ENCODE results near the gene ZNF653. TPM values are rescaled to one million over a fixed set of nuclear protein-coding genes. Genes with fewer than 3 reads are reported as not detected.

Gene ZNF653
- total RNA-seq, 2 donors from 2014 or later, result 4.6 to 9.9 TPM

DNA sequence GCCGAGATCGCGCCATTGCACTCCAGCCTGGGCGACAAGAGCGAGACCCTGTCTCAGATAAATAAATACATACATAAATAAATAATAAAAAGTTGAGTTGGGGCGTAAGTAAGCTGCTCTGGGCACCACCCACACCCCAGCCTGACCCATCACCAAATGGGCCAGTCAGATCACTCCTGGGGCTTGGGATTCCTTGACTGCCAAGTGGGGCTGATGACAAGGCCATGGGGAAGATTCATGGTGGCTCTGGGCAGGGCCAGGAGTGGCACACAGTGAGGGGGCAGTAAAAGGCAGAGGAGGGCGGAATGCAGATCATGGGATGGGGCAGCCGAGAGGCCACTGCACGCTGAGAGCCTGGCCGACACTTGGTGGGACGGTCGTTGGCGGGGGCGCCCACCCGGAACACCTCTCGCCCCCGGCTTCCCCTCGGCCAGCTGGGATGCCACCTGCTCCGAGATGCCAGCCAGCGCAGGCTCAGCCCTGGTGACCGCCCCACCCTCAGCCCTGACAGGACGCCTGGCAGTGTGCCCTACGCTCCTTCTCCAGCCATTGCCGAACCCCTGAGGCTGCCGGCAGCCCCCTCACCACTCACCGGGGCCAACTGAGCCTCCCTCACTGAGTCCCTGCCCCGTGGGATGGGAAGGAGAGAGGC lies 10.9 kb downstream of the ZNF653 start:
- H3K4me1 ChIP-seq, result no peaks in the 10 kb centered on the region
- no peaks in the 10 kb centered on the region for H3K9me3 ChIP-seq
- H3K27me3 ChIP-seq, result no peaks in the 10 kb centered on the region
- H3K4me3 ChIP-seq, result no peak overlapping the region
- no peak for DNase-seq (ENCODE audit: low spot score)
- TF ChIP-seq, protein P1, sequence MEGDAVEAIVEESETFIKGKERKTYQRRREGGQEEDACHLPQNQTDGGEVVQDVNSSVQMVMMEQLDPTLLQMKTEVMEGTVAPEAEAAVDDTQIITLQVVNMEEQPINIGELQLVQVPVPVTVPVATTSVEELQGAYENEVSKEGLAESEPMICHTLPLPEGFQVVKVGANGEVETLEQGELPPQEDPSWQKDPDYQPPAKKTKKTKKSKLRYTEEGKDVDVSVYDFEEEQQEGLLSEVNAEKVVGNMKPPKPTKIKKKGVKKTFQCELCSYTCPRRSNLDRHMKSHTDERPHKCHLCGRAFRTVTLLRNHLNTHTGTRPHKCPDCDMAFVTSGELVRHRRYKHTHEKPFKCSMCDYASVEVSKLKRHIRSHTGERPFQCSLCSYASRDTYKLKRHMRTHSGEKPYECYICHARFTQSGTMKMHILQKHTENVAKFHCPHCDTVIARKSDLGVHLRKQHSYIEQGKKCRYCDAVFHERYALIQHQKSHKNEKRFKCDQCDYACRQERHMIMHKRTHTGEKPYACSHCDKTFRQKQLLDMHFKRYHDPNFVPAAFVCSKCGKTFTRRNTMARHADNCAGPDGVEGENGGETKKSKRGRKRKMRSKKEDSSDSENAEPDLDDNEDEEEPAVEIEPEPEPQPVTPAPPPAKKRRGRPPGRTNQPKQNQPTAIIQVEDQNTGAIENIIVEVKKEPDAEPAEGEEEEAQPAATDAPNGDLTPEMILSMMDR (IDR thresholded peaks at IDR 0.05), result no peak
- peaks cover 12% of the 10 kb centered on the region for H3K36me3 ChIP-seq
- no peak overlapping the region for H3K27ac ChIP-seq

- peaks cover 7% of the 10 kb centered on the region for H3K36me3 ChIP-seq
- TF ChIP-seq, protein P1 (IDR thresholded peaks at IDR 0.05), result no peak
- no peaks in the 10 kb centered on the region for H3K9me3 ChIP-seq
- H3K4me1 ChIP-seq, result no peaks in the 10 kb centered on the region
- no peak overlapping the region for H3K27ac ChIP-seq
- no peaks in the 10 kb centered on the region for H3K27me3 ChIP-seq
- DNase-seq (ENCODE audit: low spot score), result no peak
- H3K4me3 ChIP-seq, result no peak overlapping the region
These were observed 16.3 kb downstream of the ZNF653 start for GRCh38 chr19:11489378-11489777.

DNA sequence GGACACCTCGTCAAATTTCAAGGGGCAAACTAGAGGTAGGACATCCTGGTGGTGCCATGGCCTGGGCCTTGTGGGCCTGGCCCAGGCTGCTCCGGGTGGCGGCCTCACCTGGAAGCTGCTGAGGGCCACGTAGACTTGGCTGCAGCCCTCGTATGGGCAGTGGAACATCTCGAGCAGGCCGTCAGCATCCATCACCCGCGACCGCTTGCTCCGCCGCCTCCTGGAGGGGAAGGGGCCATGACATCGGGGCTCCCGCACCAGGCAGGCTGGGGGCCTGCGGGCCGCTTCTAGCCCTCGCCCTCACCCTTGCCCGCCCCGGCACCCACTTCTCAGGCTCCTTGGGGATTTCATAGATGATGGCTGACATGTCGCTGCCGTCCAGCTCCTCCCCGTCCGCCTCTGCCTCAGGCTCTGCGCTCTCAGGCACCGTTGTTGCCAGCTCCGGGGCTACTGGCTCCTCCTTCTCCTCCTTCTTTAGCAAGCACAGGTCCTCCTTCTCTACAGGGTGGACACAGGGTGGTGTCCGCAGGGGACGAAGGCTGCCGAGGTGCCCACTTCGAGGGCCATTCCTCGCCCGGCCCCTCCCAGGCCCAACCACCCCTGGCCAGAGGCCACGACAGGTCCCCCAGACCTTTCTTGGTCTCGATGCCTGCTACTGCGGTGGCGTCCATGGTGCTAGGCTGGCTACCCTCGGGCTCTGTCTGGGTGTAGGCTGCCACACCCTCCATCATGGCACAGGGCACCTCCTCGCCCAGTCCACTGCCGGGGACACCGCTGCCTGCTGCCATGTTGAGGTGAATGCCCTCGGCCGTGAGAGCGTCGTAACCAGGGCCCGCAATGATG lies 18.8 kb downstream of the ZNF653 start:
- peaks cover 0 to 16% of the 10 kb centered on the region in 2 donors for H3K4me1 ChIP-seq
- H3K9me3 ChIP-seq, result no peaks in the 10 kb centered on the region
- H3K4me3 ChIP-seq, result no peak overlapping the region
- no peak for DNase-seq (ENCODE audit: low spot score)
- TF ChIP-seq, protein P1 (IDR thresholded peaks at IDR 0.05), result no peak
- peaks cover 7% of the 10 kb centered on the region for H3K36me3 ChIP-seq
- peaks cover 11% of the 10 kb centered on the region in 2 donors for H3K27me3 ChIP-seq
- H3K27ac ChIP-seq, result no peak overlapping the region

DNA sequence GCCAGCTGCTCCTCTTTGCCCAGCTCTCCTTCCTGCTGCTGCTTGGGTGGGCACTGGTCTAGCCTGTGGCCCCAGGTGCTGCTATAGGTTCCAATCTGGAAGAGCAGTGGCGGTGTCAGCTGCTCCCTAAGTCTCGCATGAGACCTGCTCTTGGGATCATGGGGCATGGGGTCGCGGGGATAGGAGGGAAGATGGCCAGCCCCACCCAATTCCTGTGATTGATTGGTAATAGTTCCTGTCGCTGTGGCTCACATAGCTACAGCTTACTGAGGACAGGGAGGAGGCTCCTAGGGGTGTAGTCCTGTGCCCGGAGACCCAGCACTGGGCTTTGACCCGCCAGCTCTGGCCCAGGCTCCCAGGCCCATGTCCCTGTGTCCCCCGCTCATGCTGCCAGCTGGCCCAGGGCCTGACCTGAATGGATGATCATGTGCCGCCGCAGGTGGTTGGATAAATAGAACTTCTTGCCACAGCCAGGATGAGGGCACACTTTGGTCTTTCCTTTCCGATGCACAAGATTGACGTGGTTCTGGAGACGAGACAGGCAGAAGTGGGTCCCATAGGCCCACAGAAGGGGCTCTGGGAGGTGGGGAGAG lies 20.3 kb downstream of the ZNF653 start:
- H3K27ac ChIP-seq, result no peak overlapping the region
- peaks cover 7% of the 10 kb centered on the region for H3K36me3 ChIP-seq
- peaks cover 11 to 21% of the 10 kb centered on the region in 2 donors for H3K27me3 ChIP-seq
- no peak overlapping the region for H3K4me3 ChIP-seq
- TF ChIP-seq, protein P1 (IDR thresholded peaks at IDR 0.05), result no peak
- H3K9me3 ChIP-seq, result no peaks in the 10 kb centered on the region
- peaks cover 0 to 29% of the 10 kb centered on the region in 2 donors for H3K4me1 ChIP-seq
- no peak for DNase-seq (ENCODE audit: low spot score)

DNA sequence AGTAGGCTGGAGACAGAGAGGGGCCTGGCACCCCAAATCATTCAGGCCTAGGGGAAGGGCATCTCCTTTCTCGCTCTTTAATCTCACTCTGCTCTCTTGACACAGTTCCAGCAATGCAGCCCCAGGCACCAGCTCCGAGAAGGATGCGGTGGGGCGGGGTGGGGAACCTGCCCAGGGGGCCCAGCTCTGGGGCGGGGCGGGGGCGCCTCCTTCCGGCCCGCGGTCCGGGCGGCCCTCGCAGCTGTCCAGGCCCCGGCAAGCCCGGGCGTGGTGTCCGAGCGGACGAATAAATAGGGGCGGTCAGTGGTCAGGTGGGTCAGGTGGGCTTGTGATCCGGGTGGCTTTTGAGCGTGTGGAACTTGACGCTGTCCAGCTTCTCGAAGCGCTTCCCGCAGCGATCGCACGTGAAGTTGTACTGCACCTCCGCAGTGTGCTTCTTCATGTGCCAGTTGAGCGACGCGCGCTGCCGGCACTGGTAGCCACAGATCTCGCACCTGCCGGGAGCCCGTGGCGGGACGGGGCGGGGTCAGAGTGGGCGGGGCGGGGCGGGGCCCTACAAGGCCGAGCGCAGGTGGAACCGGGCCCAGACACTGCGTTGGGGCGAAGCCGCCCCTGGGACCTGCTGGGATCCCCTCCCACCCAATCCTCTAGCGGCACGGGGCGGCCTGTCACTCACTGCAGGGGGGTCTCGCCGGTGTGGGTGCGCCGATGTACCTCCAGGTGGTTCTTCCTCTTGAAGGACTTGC lies 22.1 kb downstream of the ZNF653 start:
- Histone ChIP-seq H3K27ac (no peak overlapping the region), H3K9me3 (no peaks in the 10 kb centered on the region), H3K27me3 (peaks cover 14 to 32% of the 10 kb centered on the region in 2 donors), H3K36me3 (peaks cover 7% of the 10 kb centered on the region), H3K4me3 (no peak overlapping the region), H3K4me1 (peaks cover 0 to 42% of the 10 kb centered on the region in 2 donors)
- TF ChIP-seq, protein P1 (IDR thresholded peaks at IDR 0.05), result no peak
- DNase-seq (ENCODE audit: low spot score), result no peak
